ENCODE measurements around the gene SIM2. TPM values are rescaled to one million over a fixed set of nuclear protein-coding genes. Genes with fewer than 3 reads are reported as not detected.

The SIM2 gene
- total RNA-seq, 1 donor from 2014 or later, result not detected

GRCh38 chr21:36708286-36709029 lies 9.5 kb downstream of the SIM2 start:
- ATAC-seq (ENCODE audit: low read depth) (no peak), DNase-seq (no peak)
- Mint-ChIP-seq H3K4me1 (peaks cover 12% of the 10 kb centered on the region), H3K4me3 (no peak overlapping the region), H3K27me3 (peaks cover 67% of the 10 kb centered on the region), H3K27ac (no peak overlapping the region), H3K9me3 (no peaks in the 10 kb centered on the region), H3K36me3 (ENCODE audit: low read depth) (no peaks in the 10 kb centered on the region)
- ChIA-PET POLR2A (no interaction called here), CTCF (no interaction called here)
- intact Hi-C loops (cut with micrococcal nuclease), result no loop called here
- TF ChIP-seq CTCF (IDR thresholded peaks at IDR 0.05), result no peak

- H3K27me3 Mint-ChIP-seq, result peaks cover 63% of the 10 kb centered on the region
- no peak overlapping the region for H3K4me3 Mint-ChIP-seq
- ATAC-seq (ENCODE audit: low read depth) (no peak), DNase-seq (no peak)
- peaks cover 12% of the 10 kb centered on the region for H3K4me1 Mint-ChIP-seq
- H3K9me3 Mint-ChIP-seq, result no peaks in the 10 kb centered on the region
- ChIA-PET POLR2A (no interaction called here), CTCF (no interaction called here)
- H3K27ac Mint-ChIP-seq, result no peak overlapping the region
- intact Hi-C loops (cut with micrococcal nuclease), result no loop called here
- TF ChIP-seq CTCF (IDR thresholded peaks at IDR 0.05), result no peak
- no peaks in the 10 kb centered on the region for H3K36me3 Mint-ChIP-seq (ENCODE audit: low read depth)
Measured at GRCh38 chr21:36709030-36709867, 10.3 kb downstream of the SIM2 start.

- Mint-ChIP-seq H3K27ac (no peak overlapping the region), H3K9me3 (no peaks in the 10 kb centered on the region), H3K4me3 (no peak overlapping the region), H3K36me3 (ENCODE audit: low read depth) (no peaks in the 10 kb centered on the region), H3K4me1 (peaks cover 12% of the 10 kb centered on the region), H3K27me3 (peaks cover 62% of the 10 kb centered on the region)
- POLR2A ChIA-PET, result no interaction called here
- intact Hi-C loops (cut with micrococcal nuclease), result no loop called here
- ATAC-seq (ENCODE audit: low read depth) (no peak), DNase-seq (no peak)
- CTCF ChIA-PET, result no interaction called here
- TF ChIP-seq CTCF (IDR thresholded peaks at IDR 0.05), result no peak
Measured at GRCh38 chr21:36709868-36710728, 11.2 kb downstream of the SIM2 start.

GRCh38 chr21:36710729-36711048 lies 11.8 kb downstream of the SIM2 start:
- no peak for TF ChIP-seq CTCF (IDR thresholded peaks at IDR 0.05)
- ChIA-PET CTCF (no interaction called here), POLR2A (no interaction called here)
- no peak overlapping the region for H3K4me3 Mint-ChIP-seq
- peaks cover 11% of the 10 kb centered on the region for H3K4me1 Mint-ChIP-seq
- no peaks in the 10 kb centered on the region for H3K9me3 Mint-ChIP-seq
- intact Hi-C loops (cut with micrococcal nuclease), result no loop called here
- no peak for DNase-seq
- H3K27me3 Mint-ChIP-seq, result peaks cover 61% of the 10 kb centered on the region
- H3K36me3 Mint-ChIP-seq (ENCODE audit: low read depth), result no peaks in the 10 kb centered on the region
- no peak for ATAC-seq (ENCODE audit: low read depth)
- H3K27ac Mint-ChIP-seq, result no peak overlapping the region

- Mint-ChIP-seq H3K4me1 (peaks cover 1% of the 10 kb centered on the region), H3K4me3 (no peak overlapping the region), H3K27ac (no peak overlapping the region), H3K9me3 (no peaks in the 10 kb centered on the region), H3K36me3 (ENCODE audit: low read depth) (no peaks in the 10 kb centered on the region), H3K27me3 (peaks cover 50% of the 10 kb centered on the region)
- CTCF ChIA-PET, result no interaction called here
- DNase-seq, result no peak
- POLR2A ChIA-PET, result no interaction called here
- intact Hi-C loops (cut with micrococcal nuclease), result no loop called here
- no peak for ATAC-seq (ENCODE audit: low read depth)
- TF ChIP-seq CTCF (IDR thresholded peaks at IDR 0.05), result no peak
Measured at GRCh38 chr21:36713746-36714145, 14.8 kb downstream of the SIM2 start.
